Caco-2 (cell line): ENCODE results near the gene ANO3. TPM values are rescaled to one million over a fixed set of nuclear protein-coding genes. Genes with fewer than 3 reads are reported as not detected.

Experiments
- BruUV-seq: library from RNA; stranded (reverse); fragments of 400-500 nt; replicated peaks from 2 replicates; lab custom pipeline; 2021; lab: Mats Ljungman, UMichigan
- CTCF ChIA-PET: fragments of 300-600 bp; sonication (Branson Sonifier 250); formaldehyde crosslinking; loops from one replicate; lab custom pipeline; 2022; ENCODE audit warnings: antibody characterized with exemption; lab: Charles Lee
- POLR2A ChIA-PET: fragments of 300-600 bp; sonication (Branson Sonifier 250); formaldehyde crosslinking; loops from one replicate; lab custom pipeline; 2022; ENCODE audit warnings: antibody characterized with exemption; lab: Charles Lee
- DNase-seq, 2 experiments: peaks; one replicate each; pipeline versions ENCODE4 v3.0.0 to v3.0.0-alpha.2; 2020 to 2022
- H3K27me3 ChIP-seq: replicated peaks from 2 replicates; pipeline ENCODE4 v1.6.0; 2011; ENCODE audit warnings: low read length; ENCODE audit not compliant: control insufficient read depth, insufficient read depth
- H3K36me3 ChIP-seq: 2 replicates; pipeline ENCODE4 v1.5.1; 2011; ENCODE audit warnings: low read length; ENCODE audit not compliant: control insufficient read depth, insufficient read depth
- H3K4me1 ChIP-seq: fragments of 250-450 bp; sonication (Bioruptor Pico); 2 replicates; pipeline ENCODE4 v1.5.1; 2020; ENCODE audit warnings: mild to moderate bottlenecking
- H3K4me3 ChIP-seq: 2 replicates; pipeline ENCODE4 v1.5.1; 2011; ENCODE audit warnings: low read depth, mild to moderate bottlenecking, control low read depth, low read length
- H3K9me3 ChIP-seq: fragments of 250-450 bp; sonication (Bioruptor Pico); 2 replicates; pipeline ENCODE4 v1.5.1; 2020; ENCODE audit warnings: mild to moderate bottlenecking, moderate library complexity
- H3K27ac Mint-ChIP-seq: one replicate; pipeline ENCODE4 v1.8.0; 2022; ENCODE audit warnings: mixed read lengths; ENCODE audit not compliant: unreplicated experiment
- H3K27me3 Mint-ChIP-seq: one replicate; pipeline ENCODE4 v1.8.0; 2022; ENCODE audit warnings: mixed read lengths; ENCODE audit not compliant: insufficient read depth, unreplicated experiment
- H3K36me3 Mint-ChIP-seq: one replicate; pipeline ENCODE4 v1.8.0; 2022; ENCODE audit warnings: mild to moderate bottlenecking, mixed read lengths; ENCODE audit not compliant: insufficient read depth, unreplicated experiment
- H3K4me1 Mint-ChIP-seq: one replicate; pipeline ENCODE4 v1.8.0; 2022; ENCODE audit warnings: low read depth, mixed read lengths; ENCODE audit not compliant: unreplicated experiment
- H3K4me3 Mint-ChIP-seq: one replicate; pipeline ENCODE4 v1.8.0; 2022; ENCODE audit warnings: mild to moderate bottlenecking, moderate library complexity, mixed read lengths; ENCODE audit not compliant: unreplicated experiment
- H3K9me3 Mint-ChIP-seq: one replicate; pipeline ENCODE4 v1.8.0; 2022; ENCODE audit warnings: mixed read lengths; ENCODE audit not compliant: unreplicated experiment
- CTCF ChIP-seq, 2 experiments: fragments of 200-600 bp in 1 of 2; IDR thresholded peaks; 1 replicate in 1 of 2; 2 replicates in 1 of 2; pipeline versions ENCODE4 v1.5.1 to v1.8.0; 2011 to 2022; ENCODE audit warnings: antibody characterized with exemption in 1 of 2, control low read depth in 1 of 2, inconsistent platforms in 1 of 2, low read depth in 1 of 2, low read length in 1 of 2, mild to moderate bottlenecking in 1 of 2, moderate library complexity in 1 of 2; ENCODE audit not compliant: insufficient read depth in 1 of 2, severe bottlenecking in 1 of 2, unreplicated experiment in 1 of 2
- intact Hi-C: fragments of 100-400 bp; cut with micrococcal nuclease; formaldehyde crosslinking; loops from one replicate; pipeline ENCODE4 v1.10.0; 2022; ENCODE audit not compliant: unreplicated experiment
- total RNA-seq: library from RNA; stranded (reverse); gene quantifications from 2 replicates; pipeline ENCODE4 v1.2.3, GENCODE V29; 2022

ANO3 gene
- total RNA-seq, 1 experiment from 2014 or later = not detected

- no peak overlapping the region for H3K4me3 ChIP-seq
- no peaks in the 10 kb centered on the region for H3K27me3 ChIP-seq
- POLR2A ChIA-PET = no interaction called here
- no peak for TF ChIP-seq CTCF (IDR thresholded peaks at IDR 0.05; ENCODE audit: insufficient read depth in 1 of 2, low read depth in 1 of 2, low read length in 1 of 2, severe bottlenecking in 1 of 2, unreplicated experiment in 1 of 2)
- no peaks in the 10 kb centered on the region for H3K4me1 ChIP-seq
- peaks cover under 1% of the 10 kb centered on the region for H3K9me3 Mint-ChIP-seq
- H3K9me3 ChIP-seq = no peaks in the 10 kb centered on the region
- no TSS peak for BruUV-seq
- H3K27me3 Mint-ChIP-seq = peaks cover 6% of the 10 kb centered on the region
- H3K27ac Mint-ChIP-seq = no peak overlapping the region
- no peak for DNase-seq
- CTCF ChIA-PET = interaction anchor here (0.6 kb wide), 1 partner anchor 723 kb away, joined by 5 read pairs; no protein-coding TSS in a partner anchor
- no peaks in the 10 kb centered on the region for H3K36me3 Mint-ChIP-seq
- no peaks in the 10 kb centered on the region for H3K36me3 ChIP-seq
- intact Hi-C loops = no loop called here
- H3K4me1 Mint-ChIP-seq = no peaks in the 10 kb centered on the region
- H3K4me3 Mint-ChIP-seq = no peak overlapping the region
These were observed 125.7 kb downstream of the ANO3 start for GRCh38 chr11:26457636-26458035.

- Mint-ChIP-seq H3K36me3 (no peaks in the 10 kb centered on the region), H3K9me3 (no peaks in the 10 kb centered on the region), H3K4me3 (no peak overlapping the region), H3K27ac (no peak overlapping the region), H3K4me1 (no peaks in the 10 kb centered on the region), H3K27me3 (no peaks in the 10 kb centered on the region)
- intact Hi-C loops = no loop called here
- no peak for TF ChIP-seq CTCF (IDR thresholded peaks at IDR 0.05; ENCODE audit: insufficient read depth in 1 of 2, low read depth in 1 of 2, low read length in 1 of 2, severe bottlenecking in 1 of 2, unreplicated experiment in 1 of 2)
- Histone ChIP-seq H3K4me1 (no peaks in the 10 kb centered on the region), H3K9me3 (no peaks in the 10 kb centered on the region), H3K27me3 (no peaks in the 10 kb centered on the region), H3K4me3 (no peak overlapping the region), H3K36me3 (no peaks in the 10 kb centered on the region)
- BruUV-seq = no TSS peak
- ChIA-PET CTCF (no interaction called here), POLR2A (no interaction called here)
- no peak for DNase-seq
These were observed 133.3 kb downstream of the ANO3 start for GRCh38 chr11:26465274-26465673.

GRCh38 chr11:26467506-26467905 lies 135.6 kb downstream of the ANO3 start:
- Histone ChIP-seq H3K27me3 (no peaks in the 10 kb centered on the region), H3K9me3 (no peaks in the 10 kb centered on the region), H3K4me1 (no peaks in the 10 kb centered on the region), H3K36me3 (no peaks in the 10 kb centered on the region), H3K4me3 (no peak overlapping the region)
- Mint-ChIP-seq H3K4me1 (no peaks in the 10 kb centered on the region), H3K9me3 (no peaks in the 10 kb centered on the region), H3K36me3 (no peaks in the 10 kb centered on the region), H3K27me3 (no peaks in the 10 kb centered on the region), H3K27ac (no peak overlapping the region), H3K4me3 (no peak overlapping the region)
- no peak for DNase-seq
- CTCF ChIA-PET = no interaction called here
- intact Hi-C loops = no loop called here
- POLR2A ChIA-PET = no interaction called here
- no peak for TF ChIP-seq CTCF (IDR thresholded peaks at IDR 0.05; ENCODE audit: insufficient read depth in 1 of 2, low read depth in 1 of 2, low read length in 1 of 2, severe bottlenecking in 1 of 2, unreplicated experiment in 1 of 2)
- BruUV-seq = no TSS peak
